Activated CD8-positive, alpha-beta memory T cell treated with anti-CD3 and anti-CD28 coated beads for 36 hours (primary cell): Measurements from ENCODE around the gene ART1. TPM values are rescaled to one million over a fixed set of nuclear protein-coding genes. Genes with fewer than 3 reads are reported as not detected.
"Not testable (repeated sequence)": the region's sequence is repeated elsewhere in the genome, so short reads cannot be mapped to it uniquely, and the experiment has no call there.

Source experiments
- CTCF ChIA-PET: fragments of 350-600 bp; sonication (Branson Sonifier 250); formaldehyde crosslinking; loops from one replicate; lab custom pipeline; 2021; ENCODE audit warnings: antibody characterized with exemption; lab: Charles Lee
- POLR2A ChIA-PET: fragments of 350-600 bp; sonication (Branson Sonifier 250); formaldehyde crosslinking; loops from one replicate; lab custom pipeline; 2021; ENCODE audit warnings: antibody characterized with exemption; lab: Charles Lee
- total RNA-seq, 2 experiments: library from RNA; stranded (reverse); gene quantifications; one replicate each; pipeline ENCODE4 v1.2.3, GENCODE V29; 2021

The ART1 gene
- total RNA-seq, 2 experiments from 2014 or later, result not detected

DNA sequence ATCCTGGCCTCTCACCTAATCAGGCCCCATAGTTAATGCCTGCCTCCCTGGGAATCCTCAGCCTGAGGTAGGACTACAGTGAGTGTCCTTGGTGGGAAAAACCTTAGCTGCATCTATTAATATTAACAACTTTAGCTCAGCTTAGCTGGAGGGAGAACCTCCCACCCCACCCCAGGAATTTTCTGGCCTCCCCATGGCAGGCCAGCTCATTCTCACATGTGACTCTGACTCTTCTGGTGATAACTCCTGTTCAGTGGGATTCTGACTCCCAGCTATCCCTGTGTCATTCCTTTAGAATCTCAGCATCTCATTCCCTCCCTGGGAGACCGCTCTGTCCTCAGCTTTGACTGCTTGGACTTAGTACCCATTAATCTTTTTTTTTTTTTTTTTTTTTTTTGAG is 17.6 kb upstream of the ART1 start:
- ChIA-PET POLR2A (no interaction called here), CTCF (no interaction called here)

DNA sequence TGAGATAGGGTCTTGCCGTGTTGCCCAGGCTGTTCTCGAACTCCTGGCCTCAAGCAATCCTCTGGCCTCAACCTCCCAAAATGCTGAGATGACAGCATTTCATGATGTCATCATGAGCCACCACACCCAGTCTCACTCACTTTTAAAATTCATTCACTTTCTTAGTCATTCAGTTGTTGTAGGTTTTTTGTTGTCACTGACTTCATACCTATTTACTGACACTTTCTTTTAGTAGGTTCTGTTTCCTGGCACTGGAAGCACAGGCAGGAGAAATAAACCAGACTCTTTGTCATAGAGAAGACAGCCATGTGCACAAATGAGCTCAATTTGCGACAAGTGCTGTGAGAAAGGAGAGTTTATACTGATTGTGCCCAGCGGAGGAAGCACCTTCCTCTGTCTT is 13.6 kb upstream of the ART1 start:
- ChIA-PET CTCF (no interaction called here), POLR2A (no interaction called here)

DNA sequence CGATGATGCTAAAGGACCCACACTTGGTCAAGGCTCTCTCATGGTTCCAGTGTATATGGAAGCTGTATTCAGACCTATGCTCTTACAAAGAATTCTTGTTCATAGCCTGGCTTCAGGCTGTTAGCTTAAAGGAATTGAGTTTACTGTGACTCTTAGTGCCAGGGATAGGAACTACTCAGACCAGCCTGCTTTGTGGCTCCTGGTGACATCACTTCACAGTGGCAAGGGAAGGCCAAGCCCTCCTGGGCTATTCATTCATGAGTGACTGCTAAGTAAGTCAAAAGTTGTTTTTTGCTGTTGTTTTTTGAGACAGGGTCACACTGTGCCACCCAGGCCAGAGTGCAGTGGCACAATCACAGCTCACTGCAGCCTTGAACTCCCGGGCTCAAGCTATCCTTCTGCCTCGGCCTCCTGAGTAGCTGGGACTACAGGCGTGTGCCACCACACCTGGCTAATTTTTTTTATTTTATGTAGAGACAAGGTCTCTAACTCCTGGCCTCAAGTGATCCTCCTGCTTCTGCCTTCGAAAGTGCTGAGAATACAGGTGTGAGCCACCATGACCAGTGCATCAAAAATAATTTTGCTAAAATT is 12.8 kb upstream of the ART1 start:
- ChIA-PET CTCF (no interaction called here), POLR2A (no interaction called here)

DNA sequence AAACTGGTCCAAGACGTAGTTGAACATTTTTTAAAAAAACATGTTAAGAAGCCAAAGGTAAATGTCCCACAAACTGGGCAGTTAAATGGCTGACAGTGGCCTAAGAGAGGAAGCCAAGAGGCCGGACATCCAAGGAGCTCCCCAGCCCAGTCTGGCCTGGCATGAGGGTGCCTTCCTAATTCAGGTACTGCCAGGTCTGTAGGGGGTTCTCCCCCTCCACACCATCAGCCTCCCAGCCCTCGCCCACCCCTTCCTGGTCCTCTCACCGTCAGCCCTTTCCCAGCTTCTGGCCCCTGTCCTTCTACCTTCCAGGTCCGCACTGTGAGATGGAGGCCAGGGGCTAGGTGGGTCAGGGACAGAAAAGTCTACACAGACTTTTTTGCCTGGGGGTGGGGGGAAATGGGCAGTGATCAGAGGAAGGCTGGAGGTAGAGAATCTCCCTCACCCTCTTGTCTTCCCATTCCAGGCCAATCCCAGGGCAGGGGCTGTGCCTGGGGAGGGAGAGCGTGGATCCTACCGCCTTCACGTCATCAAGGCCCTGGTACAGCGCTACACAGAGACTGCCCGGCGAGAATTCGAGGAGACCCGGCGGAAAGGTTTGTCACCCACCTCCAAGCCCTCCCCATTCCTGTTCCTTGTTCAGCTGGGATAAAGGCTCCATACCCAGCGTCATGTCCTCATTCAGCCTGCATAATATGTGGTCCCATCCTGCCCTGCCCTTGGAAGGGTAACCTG is 9.1 kb upstream of the ART1 start:
- CTCF ChIA-PET, result no interaction called here
- POLR2A ChIA-PET, result no interaction called here

DNA sequence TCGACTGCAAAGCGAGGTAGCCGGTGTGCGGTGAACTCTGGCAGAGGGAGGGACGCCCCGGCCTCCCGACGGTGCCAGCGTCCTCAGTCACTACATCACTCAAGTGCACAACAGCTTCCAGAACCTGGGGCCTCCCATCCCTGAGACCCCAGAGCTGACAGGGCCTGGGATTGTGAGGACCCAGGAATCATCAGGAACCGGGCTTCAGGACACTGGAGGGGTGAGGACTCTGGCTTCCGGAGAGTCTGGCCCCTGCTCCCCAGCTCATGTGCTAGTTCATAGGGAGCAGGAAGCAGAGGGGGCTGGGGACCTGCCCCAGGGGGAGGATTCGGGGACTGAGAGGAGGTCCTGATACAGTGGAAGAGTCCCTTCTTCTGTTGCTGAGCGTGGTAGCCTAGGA is 7.7 kb upstream of the ART1 start:
- ChIA-PET POLR2A (no interaction called here), CTCF (no interaction called here)

DNA sequence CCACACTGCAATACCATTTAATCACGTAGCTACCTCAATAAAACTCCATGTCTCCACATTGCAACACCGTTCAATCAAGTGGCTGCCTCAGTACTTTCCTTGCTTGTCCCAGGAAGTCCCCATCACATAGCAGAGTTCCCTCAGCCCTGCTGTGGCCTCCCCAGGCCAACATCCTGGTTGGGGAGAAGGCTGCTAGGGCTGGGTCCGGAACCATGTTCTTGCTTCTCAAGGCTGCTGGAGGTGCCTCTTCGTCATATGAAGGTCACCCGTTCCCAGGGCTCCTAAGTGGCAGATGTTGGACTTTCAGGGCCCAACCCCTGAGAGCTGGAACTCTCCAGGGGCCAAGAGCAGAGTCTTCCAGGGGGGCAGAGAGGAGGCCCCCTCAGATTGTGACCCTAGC is 6.4 kb upstream of the ART1 start:
- ChIA-PET POLR2A (no interaction called here), CTCF (no interaction called here)

DNA sequence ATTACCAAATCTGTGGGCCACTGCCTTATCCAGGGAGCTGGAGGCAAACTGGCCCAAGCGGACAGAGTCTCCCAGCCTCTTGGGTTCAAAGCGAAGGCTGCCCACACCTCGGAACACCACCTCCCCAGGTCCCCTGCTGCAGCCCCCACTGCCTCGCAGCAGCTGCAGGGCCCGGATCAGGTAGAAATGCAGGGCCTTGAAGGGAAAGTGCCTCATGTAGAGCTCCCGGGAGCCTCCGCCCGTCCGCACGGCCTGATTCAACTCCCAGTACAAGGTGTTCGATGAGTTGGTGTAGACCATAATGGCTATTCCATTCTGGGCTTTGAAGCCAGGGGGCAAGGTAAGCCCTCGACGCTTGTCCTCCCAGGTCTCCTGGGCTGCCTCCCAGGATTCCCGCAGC is 5.1 kb upstream of the ART1 start:
- ChIA-PET CTCF (no interaction called here), POLR2A (no interaction called here)

DNA sequence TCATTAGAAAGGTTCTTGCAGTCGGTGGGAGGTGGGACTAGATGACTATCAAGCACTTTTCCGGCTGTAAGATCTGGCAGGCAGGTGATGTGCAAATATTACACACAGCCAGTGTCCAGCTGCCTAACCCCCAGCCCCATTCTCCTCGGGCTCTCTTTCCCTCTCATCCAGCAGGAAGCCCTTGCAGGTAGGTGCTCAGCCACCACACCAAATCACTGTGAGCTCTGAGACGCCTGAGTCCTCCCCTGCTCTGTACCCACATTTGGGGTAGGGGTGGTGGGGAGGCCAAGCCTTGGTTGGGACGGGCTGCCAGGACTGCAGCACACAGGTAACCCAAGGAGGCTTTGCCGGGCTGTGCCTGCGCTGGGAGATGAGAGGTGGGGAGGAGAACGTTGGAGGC is 3.7 kb upstream of the ART1 start:
- POLR2A ChIA-PET, result no interaction called here
- CTCF ChIA-PET, result no interaction called here

DNA sequence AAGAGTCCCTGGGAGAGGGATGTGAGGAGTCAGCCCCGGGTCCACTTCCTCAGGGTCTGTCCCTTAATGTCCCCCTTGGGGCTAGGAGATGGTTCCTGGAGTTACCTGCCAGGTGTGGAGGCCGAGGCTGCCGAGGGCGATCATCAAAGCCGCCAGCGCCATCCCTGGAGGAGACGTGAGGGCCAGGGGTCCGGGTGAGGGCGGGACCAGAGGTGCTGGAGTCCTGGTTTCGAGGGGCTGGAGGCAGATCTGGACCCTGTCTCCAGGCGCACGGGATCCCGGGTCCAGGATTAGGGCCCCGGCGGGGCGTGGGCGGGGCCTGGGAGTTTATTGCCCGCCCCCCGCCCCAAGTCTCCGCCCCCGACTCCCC is 3.2 kb upstream of the ART1 start, which contains the start of gene ART5:
Gene ART5 (minus strand): TSS at position 292 of the 370 bp plus-strand sequence. CDS start 130 bp downstream, at position 162.
- ChIA-PET CTCF (no interaction called here), POLR2A (no interaction called here)

DNA sequence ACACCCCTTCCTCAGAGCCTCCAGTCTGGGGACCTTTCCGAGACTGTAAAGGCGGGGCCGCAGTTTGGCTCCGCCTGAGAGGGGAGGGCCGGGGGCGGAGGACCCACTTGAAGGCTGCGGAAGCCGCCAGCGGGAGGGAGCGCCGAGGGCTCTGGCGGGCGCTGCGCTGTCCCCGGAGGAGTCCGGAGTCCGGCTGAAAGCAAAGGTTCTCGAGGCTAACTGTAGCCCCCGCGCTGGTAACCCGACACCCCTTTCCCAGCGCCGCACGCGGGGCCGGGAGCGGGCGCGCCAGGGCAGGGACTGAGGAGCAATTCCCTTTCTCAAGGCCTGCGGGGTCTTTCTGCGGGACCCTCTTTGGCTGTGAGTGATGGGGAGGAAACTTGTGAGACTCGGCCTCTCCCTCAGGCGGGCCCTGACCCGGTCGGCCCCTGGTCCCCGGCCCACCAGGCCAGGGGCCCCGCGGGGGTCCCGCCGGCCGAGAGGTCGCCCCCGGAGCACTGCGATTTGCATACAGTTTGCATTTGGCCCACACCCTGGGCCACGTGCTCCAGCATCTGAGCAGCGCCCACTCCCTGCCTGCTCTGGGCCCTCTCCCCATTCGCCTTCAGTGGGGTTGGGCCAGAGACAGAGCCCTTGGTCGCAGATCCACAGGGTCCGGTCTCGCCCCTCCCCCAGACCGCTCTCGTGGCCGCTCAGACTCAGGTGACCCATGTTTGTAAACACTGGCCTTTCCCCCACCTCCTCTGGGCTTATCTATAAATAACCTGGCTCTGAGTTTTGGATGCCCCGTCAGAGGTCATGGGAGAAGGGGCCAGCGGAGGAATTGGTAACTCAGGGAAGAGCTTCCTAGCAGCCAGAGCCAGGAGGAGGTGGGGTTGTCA is 2.6 kb upstream of the ART1 start:
- ChIA-PET CTCF (no interaction called here), POLR2A (no interaction called here)

DNA sequence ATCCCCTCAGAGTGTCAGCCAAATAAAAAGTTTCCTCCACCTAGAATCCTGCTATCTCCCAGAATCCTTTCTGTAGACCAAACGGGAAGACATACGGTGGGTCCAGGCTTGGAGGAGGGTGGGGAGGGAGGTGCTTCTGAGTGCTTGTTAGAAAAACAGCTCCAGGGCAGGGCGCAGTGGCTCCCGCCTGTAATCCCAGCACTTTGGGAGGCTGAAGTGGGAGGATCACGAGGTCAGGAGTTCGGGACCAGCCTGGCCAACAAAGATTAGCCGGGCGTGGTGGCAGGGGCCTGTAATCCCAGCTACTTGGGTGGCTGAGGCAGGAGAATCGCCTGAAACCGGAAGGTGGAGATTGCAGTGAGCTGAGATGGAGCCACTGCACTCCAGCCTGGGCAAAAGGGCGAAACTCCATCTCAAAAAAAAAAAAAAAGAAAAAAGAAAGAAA is 1.8 kb upstream of the ART1 start:
- POLR2A ChIA-PET, result not testable (repeated sequence)

DNA sequence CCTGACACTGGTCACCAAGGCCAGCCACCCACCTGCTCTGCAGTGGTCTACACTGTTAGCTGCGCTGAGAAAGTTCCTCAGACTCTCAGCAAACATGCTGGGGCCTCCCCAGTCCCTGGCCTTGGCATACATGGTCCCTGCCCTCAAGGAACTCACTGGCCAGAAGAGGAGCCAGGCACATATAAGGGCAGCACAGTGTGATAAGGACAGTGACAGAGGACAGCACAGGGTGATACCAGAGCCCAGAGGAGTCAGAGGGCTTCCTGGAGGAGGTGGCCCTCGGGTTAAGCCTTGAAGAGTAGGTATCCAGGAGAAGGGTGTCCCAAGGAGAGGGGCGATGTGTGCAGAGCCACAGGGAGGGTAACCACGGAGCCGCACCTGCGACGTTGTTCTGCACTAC is 624 bp downstream of the ART1 start:
- ChIA-PET POLR2A (no interaction called here), CTCF (no interaction called here)

More for the DNA sequence above, 1.8 kb upstream of the ART1 start:
- CTCF ChIA-PET, result not testable (repeated sequence)

DNA sequence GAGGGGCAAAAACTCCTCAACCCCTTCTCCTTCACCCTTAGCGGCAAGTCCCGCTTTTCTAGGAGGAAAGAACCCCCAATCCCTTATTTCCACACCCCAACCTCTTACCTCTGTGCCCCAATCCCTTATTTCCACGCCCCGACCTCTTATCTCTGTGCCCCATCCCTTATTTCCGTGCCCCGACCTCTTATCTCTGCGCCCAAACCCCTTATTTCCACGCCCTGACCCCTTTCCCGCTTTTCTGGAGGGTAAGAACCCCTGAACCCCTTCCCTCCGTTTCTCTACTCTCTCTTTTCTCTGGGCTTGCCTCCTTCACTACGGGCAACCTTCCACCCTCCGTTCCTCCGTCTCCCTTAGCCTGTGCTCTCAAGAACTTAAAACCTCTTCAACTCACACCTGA is 3.9 kb downstream of the ART1 start:
- CTCF ChIA-PET, POLR2A ChIA-PET: not testable (repeated sequence)

DNA sequence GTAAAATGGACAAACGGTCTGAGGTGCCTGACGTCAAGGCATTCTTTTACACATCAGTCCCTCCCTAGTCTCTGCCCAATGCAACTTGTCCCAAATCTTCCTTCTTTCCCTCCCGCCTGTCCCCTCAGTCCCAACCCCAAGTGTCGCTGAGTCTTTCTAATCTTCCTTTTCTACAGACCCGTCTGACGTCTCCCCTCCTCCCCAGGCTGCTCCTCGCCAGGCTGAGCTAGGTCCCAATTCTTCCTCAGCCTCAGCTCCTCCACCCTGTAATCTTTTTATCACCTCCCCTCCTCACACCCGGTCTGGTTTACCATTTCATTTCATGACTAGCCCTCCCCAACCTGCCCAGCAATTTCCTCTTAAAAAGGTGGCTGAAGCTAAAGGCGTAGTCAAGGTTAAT is 4.4 kb downstream of the ART1 start:
- CTCF ChIA-PET, POLR2A ChIA-PET: not testable (repeated sequence)

DNA sequence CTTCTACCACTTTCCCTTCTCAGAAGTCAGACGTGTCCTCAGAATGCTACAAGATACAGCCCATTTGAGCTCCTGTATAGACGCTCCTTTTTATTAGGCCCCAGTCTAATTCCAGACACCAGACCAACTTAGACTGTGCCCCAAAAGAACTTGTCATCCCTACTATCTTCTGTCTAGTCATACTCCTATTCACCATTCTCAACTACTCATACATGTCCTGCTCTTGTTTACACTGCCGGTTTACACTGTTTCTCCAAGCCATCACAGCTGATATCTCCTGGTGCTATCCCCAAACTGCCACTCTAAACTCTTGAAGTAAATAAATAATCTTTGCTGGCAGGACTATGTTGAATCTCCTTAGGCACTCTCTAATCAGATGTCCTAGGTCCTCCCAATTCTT is 7.6 kb downstream of the ART1 start:
- CTCF ChIA-PET, POLR2A ChIA-PET: not testable (repeated sequence)

DNA sequence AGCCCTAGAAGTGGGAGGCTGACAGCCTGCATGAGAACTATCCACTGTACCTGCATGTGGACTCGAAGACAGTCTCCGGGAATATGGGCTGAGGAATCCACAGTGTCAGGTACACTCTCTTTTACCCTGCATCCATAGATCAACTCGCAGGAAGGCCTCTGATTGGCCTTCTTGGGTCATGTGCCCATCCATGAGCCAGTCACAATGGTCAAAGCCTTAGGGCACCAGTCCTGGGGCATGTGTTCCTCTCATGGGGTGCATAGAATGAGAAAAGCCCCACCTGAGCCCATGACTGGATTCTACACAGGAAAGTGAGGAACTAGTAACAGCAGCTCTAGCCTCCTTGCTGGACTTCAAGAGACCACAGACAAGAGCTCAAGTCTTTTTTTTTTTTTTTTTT is 10.6 kb downstream of the ART1 start:
- POLR2A ChIA-PET, result no interaction called here
- CTCF ChIA-PET, result interaction anchor here (0.6 kb wide), 1 partner anchor 1371 kb away, joined by 3 read pairs; no protein-coding TSS in a partner anchor

DNA sequence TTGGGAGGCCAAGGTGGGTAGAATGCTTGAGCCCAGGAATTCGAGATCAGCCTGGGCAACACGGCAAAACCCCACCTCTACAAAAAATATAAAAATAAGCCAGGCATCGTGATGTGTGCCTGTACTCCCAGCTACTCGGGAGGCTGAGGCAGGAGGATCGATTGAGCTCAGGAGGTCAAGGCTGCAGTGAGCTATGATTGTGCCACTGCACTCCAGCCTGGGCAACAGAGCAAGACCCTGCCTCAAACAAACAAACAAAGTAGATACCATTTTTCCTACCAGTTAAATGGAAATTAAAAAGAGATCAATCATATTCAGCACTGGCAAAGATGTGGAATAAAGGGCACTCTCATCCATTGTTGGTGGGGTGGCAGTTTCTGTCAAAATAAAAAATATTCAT is 12.4 kb downstream of the ART1 start:
- POLR2A ChIA-PET, CTCF ChIA-PET: not testable (repeated sequence)

DNA sequence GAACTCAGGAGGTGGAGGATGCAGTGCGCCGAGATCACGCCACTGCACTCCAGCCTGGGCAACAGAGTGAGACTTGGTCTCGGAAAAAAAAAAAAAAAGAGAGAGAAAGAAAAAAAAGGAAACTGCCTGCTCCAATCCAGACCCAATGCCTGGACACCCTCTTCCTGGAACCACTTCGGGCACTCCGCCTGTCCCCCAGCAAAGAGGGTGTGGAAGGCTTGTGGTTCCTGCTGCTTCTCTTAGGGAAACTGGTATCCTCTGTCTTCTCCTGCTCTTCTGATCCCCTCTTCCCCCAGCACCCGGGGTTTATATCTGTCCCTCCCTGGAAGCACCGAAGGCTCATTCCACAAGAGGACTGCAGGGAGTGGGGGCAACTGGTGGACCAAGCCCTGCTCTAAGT is 13.3 kb downstream of the ART1 start:
- POLR2A ChIA-PET, result no interaction called here
- CTCF ChIA-PET, result no interaction called here

DNA sequence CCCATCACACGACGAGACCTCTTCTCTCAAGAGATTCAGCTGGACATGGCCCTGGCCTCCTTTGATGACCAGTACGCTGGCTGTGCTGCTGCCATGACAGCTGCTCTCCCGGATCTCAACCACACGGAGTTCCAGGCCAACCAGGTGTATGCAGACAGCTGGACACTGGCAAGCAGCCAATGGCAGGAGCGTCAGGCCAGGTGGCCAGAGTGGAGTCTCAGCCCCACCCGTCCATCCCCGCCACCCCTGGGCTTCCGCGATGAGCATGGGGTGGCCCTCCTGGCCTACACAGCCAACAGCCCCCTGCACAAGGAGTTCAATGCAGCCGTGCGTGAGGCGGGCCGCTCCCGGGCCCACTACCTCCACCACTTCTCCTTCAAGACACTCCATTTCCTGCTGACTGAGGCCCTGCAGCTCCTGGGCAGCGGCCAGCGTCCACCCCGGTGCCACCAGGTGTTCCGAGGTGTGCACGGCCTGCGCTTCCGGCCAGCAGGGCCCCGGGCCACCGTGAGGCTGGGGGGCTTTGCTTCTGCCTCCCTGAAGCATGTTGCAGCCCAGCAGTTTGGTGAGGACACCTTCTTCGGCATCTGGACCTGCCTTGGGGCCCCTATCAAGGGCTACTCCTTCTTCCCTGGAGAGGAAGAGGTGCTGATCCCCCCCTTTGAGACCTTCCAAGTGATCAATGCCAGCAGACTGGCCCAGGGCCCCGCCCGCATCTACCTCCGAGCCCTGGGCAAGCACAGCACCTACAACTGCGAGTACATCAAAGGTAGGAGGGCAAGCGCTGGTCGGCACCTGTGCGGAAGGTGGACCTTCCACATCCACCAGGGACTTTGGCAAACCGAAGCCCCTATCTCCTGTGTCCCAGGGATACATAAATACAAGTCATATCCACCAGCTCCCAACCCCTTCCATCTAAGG is 14.9 kb downstream of the ART1 start:
- CTCF ChIA-PET, result interaction anchor here (1.2 kb wide), 1 partner anchor 10 kb away, joined by 4 read pairs; no protein-coding TSS in a partner anchor

More for the DNA sequence above, 14.9 kb downstream of the ART1 start:
- POLR2A ChIA-PET, result no interaction called here
